ENCODE data around the gene DSG3.

The DSG3 gene

GRCh38 chr18:31447530-31448191 lies at the start of gene DSG3:
DSG3 (plus strand) TSS chr18:31447741; CDS start chr18:31447878, 137 bp downstream.
- DNase-seq = no peak

- no peak for DNase-seq
Observed at GRCh38 chr18:31398191-31398590, 49.4 kb upstream of the DSG3 start.

- DNase-seq = no peak
Observed at GRCh38 chr18:31399306-31400032, 48.1 kb upstream of the DSG3 start.

GRCh38 chr18:31401156-31402025 lies 46.1 kb upstream of the DSG3 start:
- no peak for DNase-seq

GRCh38 chr18:31402026-31402373 lies 45.5 kb upstream of the DSG3 start:
- no peak for DNase-seq

- DNase-seq = no peak
Observed at GRCh38 chr18:31403409-31403808, 44.1 kb upstream of the DSG3 start.

GRCh38 chr18:31407649-31408048 lies 39.9 kb upstream of the DSG3 start:
- no peak for DNase-seq

GRCh38 chr18:31409276-31409675 lies 38.3 kb upstream of the DSG3 start:
- no peak for DNase-seq

- DNase-seq = no peak
Observed at GRCh38 chr18:31410716-31411483, 36.6 kb upstream of the DSG3 start.

GRCh38 chr18:31413137-31413536 lies 34.4 kb upstream of the DSG3 start:
- no peak for DNase-seq

GRCh38 chr18:31417850-31418249 lies 29.7 kb upstream of the DSG3 start:
- no peak for DNase-seq

- no peak for DNase-seq
Observed at GRCh38 chr18:31419457-31419932, 28.0 kb upstream of the DSG3 start.

GRCh38 chr18:31420032-31420431 lies 27.5 kb upstream of the DSG3 start:
- DNase-seq = no peak

- no peak for DNase-seq
Observed at GRCh38 chr18:31420524-31420923, 27.0 kb upstream of the DSG3 start.

GRCh38 chr18:31424383-31424988 lies 23.1 kb upstream of the DSG3 start:
- no peak for DNase-seq

- no peak for DNase-seq
Observed at GRCh38 chr18:31426021-31426420, 21.5 kb upstream of the DSG3 start.

- DNase-seq = no peak
Observed at GRCh38 chr18:31426871-31427406, 20.6 kb upstream of the DSG3 start.

GRCh38 chr18:31428211-31428610 lies 19.3 kb upstream of the DSG3 start:
- no peak for DNase-seq

GRCh38 chr18:31429623-31430022 lies 17.9 kb upstream of the DSG3 start:
- DNase-seq = no peak

- no peak for DNase-seq
Observed at GRCh38 chr18:31430072-31430471, 17.5 kb upstream of the DSG3 start.

GRCh38 chr18:31430554-31430953 lies 17.0 kb upstream of the DSG3 start:
- no peak for DNase-seq

GRCh38 chr18:31432316-31432715 lies 15.2 kb upstream of the DSG3 start:
- no peak for DNase-seq

Measured in NCI-H1105 (cell line).